WTC11 (cell line): ENCODE results near the gene GLUL. TPM values are rescaled to one million over a fixed set of nuclear protein-coding genes. Genes with fewer than 3 reads are reported as not detected.

ENCODE experiments used
- ATAC-seq: fragments of 200-7000 bp; cut with Tn5 transposase; 2 replicates; pipeline ENCODE4 v1.10.0; 2021; ENCODE audit warnings: mild to moderate bottlenecking, moderate library complexity
- CTCF ChIA-PET: fragments of 300-600 bp; sonication (Branson Sonifier 250); formaldehyde crosslinking; loops from one replicate; lab custom pipeline; 2021; ENCODE audit warnings: antibody characterized with exemption; lab: Charles Lee
- POLR2A ChIA-PET: fragments of 350-600 bp; sonication (Branson Sonifier 250); formaldehyde crosslinking; loops from one replicate; lab custom pipeline; 2021; ENCODE audit warnings: antibody characterized with exemption; lab: Charles Lee
- DNase-seq: peaks from one replicate; pipeline ENCODE4 v3.0.0; 2021; ENCODE audit warnings: low spot score
- H3K27ac Mint-ChIP-seq: 2 replicates; pipeline ENCODE4 v1.8.0; 2021; ENCODE audit warnings: mixed read lengths
- H3K27me3 Mint-ChIP-seq: 2 replicates; pipeline ENCODE4 v1.8.0; 2021; ENCODE audit warnings: low read depth, mild to moderate bottlenecking, moderate library complexity, mixed read lengths
- H3K36me3 Mint-ChIP-seq: 2 replicates; pipeline ENCODE4 v1.8.0; 2021; ENCODE audit warnings: mixed read lengths
- H3K4me1 Mint-ChIP-seq: 2 replicates; pipeline ENCODE4 v1.8.0; 2022; ENCODE audit warnings: mixed read lengths
- H3K4me3 Mint-ChIP-seq: 2 replicates; pipeline ENCODE4 v1.8.0; 2021; ENCODE audit warnings: mild to moderate bottlenecking, moderate library complexity, mixed read lengths
- H3K9me3 Mint-ChIP-seq: 2 replicates; pipeline ENCODE4 v1.8.0; 2021; ENCODE audit warnings: mixed read lengths
- ATF1 ChIP-seq: sonication (generic); formaldehyde crosslinking; IDR thresholded peaks from 2 replicates; pipeline ENCODE4 v1.8.1; 2023; ENCODE audit warnings: mild to moderate bottlenecking, moderate library complexity, missing genetic modification reagents
- FOXP1 ChIP-seq: sonication (generic); formaldehyde crosslinking; IDR thresholded peaks from 2 replicates; pipeline ENCODE4 v1.8.0; 2022; ENCODE audit warnings: missing genetic modification reagents, mild to moderate bottlenecking, moderate library complexity, borderline replicate concordance
- MXD4 ChIP-seq: fragments of 250-450 bp; sonication (Bioruptor Pico); IDR thresholded peaks from 2 replicates; pipeline ENCODE4 v1.8.0; 2021; ENCODE audit warnings: mild to moderate bottlenecking, moderate library complexity, borderline replicate concordance
- NR1H2 ChIP-seq: sonication (generic); formaldehyde crosslinking; IDR thresholded peaks from 2 replicates; pipeline ENCODE4 v1.9.0; 2021; ENCODE audit warnings: mild to moderate bottlenecking, moderate library complexity, missing genetic modification reagents
- NR3C1 ChIP-seq: sonication (generic); formaldehyde crosslinking; conservative IDR thresholded peaks from 2 replicates; pipeline ENCODE4 v1.8.1; 2023; ENCODE audit warnings: low read depth, mild to moderate bottlenecking, missing genetic modification reagents
- PRRX2 ChIP-seq: fragments of 250-450 bp; sonication (Bioruptor Pico); IDR thresholded peaks from 2 replicates; pipeline ENCODE4 v1.8.0; 2021; ENCODE audit warnings: mild to moderate bottlenecking
- SMAD3 ChIP-seq: sonication (generic); formaldehyde crosslinking; IDR thresholded peaks from 2 replicates; pipeline ENCODE4 v1.8.0; 2022; ENCODE audit warnings: missing genetic modification reagents, mild to moderate bottlenecking, borderline replicate concordance
- SP1 ChIP-seq: sonication (generic); formaldehyde crosslinking; conservative IDR thresholded peaks from 2 replicates; pipeline ENCODE4 v1.8.1; 2022; ENCODE audit warnings: missing genetic modification reagents
- TEAD4 ChIP-seq: sonication (generic); formaldehyde crosslinking; IDR thresholded peaks from 2 replicates; pipeline ENCODE4 v1.8.0; 2022; ENCODE audit warnings: mild to moderate bottlenecking, missing genetic modification reagents
- TP53 ChIP-seq: sonication (generic); formaldehyde crosslinking; IDR thresholded peaks from 2 replicates; pipeline ENCODE4 v1.8.1; 2023; ENCODE audit warnings: mild to moderate bottlenecking, missing genetic modification reagents
- ZNF263 ChIP-seq: sonication (generic); formaldehyde crosslinking; IDR thresholded peaks from 2 replicates; pipeline ENCODE4 v1.8.1; 2022; ENCODE audit warnings: low read depth, mild to moderate bottlenecking, moderate library complexity, missing genetic modification reagents
- ZNF317 ChIP-seq: sonication (generic); formaldehyde crosslinking; IDR thresholded peaks from 2 replicates; pipeline ENCODE4 v1.8.1; 2023; ENCODE audit warnings: low read depth, mild to moderate bottlenecking, moderate library complexity, missing genetic modification reagents, borderline replicate concordance
- ZNF416 ChIP-seq: fragments of 250-450 bp; sonication (Bioruptor Pico); IDR thresholded peaks from 2 replicates; pipeline ENCODE4 v1.9.0; 2021; ENCODE audit warnings: mild to moderate bottlenecking, inconsistent platforms
- ZNF423 ChIP-seq: fragments of 250-450 bp; sonication (Bioruptor Pico); IDR thresholded peaks from 2 replicates; pipeline ENCODE4 v2.1.2; 2022; ENCODE audit warnings: mild to moderate bottlenecking, moderate library complexity
- total RNA-seq: library from RNA; stranded (reverse); gene quantifications from 3 replicates; pipeline ENCODE4 v1.2.3, GENCODE V29; 2021
- TF ChIP-seq, protein P1 (sequence below): sonication (generic); formaldehyde crosslinking; IDR thresholded peaks from 2 replicates; pipeline ENCODE4 v1.8.0; 2022; ENCODE audit warnings: mild to moderate bottlenecking, missing genetic modification reagents
- TF ChIP-seq, protein P2 (sequence below): fragments of 250-450 bp; sonication (Bioruptor Pico); conservative IDR thresholded peaks from 2 replicates; pipeline ENCODE4 v1.9.0; 2021; ENCODE audit warnings: mild to moderate bottlenecking
- TF ChIP-seq, protein P3 (sequence below): sonication (generic); formaldehyde crosslinking; IDR thresholded peaks from 2 replicates; pipeline ENCODE4 v1.8.0; 2022; ENCODE audit warnings: mild to moderate bottlenecking, missing genetic modification reagents
- TF ChIP-seq, protein P4 (sequence below): sonication (generic); formaldehyde crosslinking; IDR thresholded peaks from 2 replicates; pipeline ENCODE4 v1.8.0; 2023; ENCODE audit warnings: missing genetic modification reagents
- TF ChIP-seq, protein P5 (sequence below): sonication (generic); formaldehyde crosslinking; IDR thresholded peaks from 2 replicates; pipeline ENCODE4 v1.8.0; 2022; ENCODE audit warnings: mild to moderate bottlenecking, missing genetic modification reagents
- TF ChIP-seq, protein P6 (sequence below): sonication (generic); formaldehyde crosslinking; IDR thresholded peaks from 2 replicates; pipeline ENCODE4 v1.8.0; 2022; ENCODE audit warnings: missing genetic modification reagents

Gene GLUL
- total RNA-seq, 1 experiment from 2014 or later: 240 TPM

DNA sequence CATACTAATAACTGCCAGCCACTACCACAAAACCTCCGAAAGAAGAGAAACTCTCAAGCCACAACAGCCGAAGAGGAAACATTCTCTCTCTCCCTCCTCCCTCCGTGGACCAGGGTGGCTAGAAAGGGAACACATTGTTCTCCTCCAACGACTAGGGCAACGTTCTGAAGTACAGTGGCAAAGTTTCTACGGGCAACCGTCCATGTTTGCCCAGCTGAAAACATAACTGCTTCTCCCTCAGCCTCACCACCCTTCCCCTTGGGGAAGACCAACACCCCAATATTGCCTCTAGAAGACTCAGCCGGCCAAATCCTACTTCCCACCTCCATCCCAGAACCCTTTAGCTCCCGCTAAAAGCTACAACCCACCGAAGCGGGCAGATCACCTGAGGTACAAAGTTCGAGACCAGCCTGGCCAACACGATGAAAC, 2.0 kb downstream of the GLUL start:
- Mint-ChIP-seq H3K27me3 (no peaks in the 10 kb centered on the region), H3K4me1 (peaks cover 33% of the 10 kb centered on the region), H3K27ac (peak overlapping the region; percentile 93), H3K4me3 (peak overlapping the region; percentile 97), H3K36me3 (peaks cover 62% of the 10 kb centered on the region), H3K9me3 (no peaks in the 10 kb centered on the region)
- no peak for ATAC-seq
- TF ChIP-seq TP53 (CRISPR knock-in tag) (no peak), FOXP1 (no peak), NR1H2 (no peak), PRRX2 (CRISPR knock-in tag) (no peak), TEAD4 (CRISPR knock-in tag) (no peak), NR3C1 (CRISPR knock-in tag) (no peak), ZNF317 (CRISPR knock-in tag) (no peak), ZNF416 (CRISPR knock-in tag) (no peak), ZNF263 (CRISPR knock-in tag) (no peak), SMAD3 (no peak), MXD4 (CRISPR knock-in tag) (no peak)
- TF ChIP-seq, protein P1, sequence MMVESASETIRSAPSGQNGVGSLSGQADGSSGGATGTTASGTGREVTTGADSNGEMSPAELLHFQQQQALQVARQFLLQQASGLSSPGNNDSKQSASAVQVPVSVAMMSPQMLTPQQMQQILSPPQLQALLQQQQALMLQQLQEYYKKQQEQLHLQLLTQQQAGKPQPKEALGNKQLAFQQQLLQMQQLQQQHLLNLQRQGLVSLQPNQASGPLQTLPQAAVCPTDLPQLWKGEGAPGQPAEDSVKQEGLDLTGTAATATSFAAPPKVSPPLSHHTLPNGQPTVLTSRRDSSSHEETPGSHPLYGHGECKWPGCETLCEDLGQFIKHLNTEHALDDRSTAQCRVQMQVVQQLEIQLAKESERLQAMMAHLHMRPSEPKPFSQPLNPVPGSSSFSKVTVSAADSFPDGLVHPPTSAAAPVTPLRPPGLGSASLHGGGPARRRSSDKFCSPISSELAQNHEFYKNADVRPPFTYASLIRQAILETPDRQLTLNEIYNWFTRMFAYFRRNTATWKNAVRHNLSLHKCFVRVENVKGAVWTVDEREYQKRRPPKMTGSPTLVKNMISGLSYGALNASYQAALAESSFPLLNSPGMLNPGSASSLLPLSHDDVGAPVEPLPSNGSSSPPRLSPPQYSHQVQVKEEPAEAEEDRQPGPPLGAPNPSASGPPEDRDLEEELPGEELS (CRISPR knock-in tag): no peak
- TF ChIP-seq, protein P2, sequence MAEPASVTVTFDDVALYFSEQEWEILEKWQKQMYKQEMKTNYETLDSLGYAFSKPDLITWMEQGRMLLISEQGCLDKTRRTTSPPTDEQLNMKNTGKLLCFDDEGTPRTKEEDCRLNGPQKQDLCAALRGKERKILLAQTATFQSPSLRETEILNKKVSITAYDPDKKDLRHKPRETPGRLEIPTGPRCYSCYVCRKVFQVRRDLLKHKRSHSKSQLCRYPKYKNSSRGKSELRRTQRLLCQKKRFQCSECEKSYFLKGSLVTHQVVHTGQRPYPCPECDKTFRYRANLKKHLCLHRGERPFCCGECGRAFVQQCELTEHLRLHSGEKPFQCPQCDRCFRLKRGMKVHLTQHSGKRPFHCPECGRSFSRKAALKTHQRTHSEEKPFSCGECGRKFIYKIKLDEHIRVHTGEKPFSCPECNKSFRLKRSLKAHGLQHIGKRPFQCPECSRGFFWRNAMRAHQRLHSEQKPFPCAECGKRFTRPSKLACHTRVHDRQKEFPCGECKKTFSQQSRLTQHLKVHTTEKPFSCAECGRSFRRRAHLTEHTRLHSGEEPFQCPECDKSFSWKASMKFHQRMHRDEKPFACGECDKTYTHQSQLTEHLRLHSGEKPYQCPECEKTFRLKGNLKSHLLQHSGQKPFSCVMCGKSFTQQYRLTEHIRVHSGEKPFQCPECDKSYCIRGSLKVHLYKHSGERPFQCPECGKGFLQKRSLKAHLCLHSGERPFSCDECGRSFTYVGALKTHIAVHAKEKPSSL: no peak
- TF ChIP-seq, protein P3, sequence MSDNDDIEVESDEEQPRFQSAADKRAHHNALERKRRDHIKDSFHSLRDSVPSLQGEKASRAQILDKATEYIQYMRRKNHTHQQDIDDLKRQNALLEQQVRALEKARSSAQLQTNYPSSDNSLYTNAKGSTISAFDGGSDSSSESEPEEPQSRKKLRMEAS (CRISPR knock-in tag): no peak
- TF ChIP-seq, protein P4, sequence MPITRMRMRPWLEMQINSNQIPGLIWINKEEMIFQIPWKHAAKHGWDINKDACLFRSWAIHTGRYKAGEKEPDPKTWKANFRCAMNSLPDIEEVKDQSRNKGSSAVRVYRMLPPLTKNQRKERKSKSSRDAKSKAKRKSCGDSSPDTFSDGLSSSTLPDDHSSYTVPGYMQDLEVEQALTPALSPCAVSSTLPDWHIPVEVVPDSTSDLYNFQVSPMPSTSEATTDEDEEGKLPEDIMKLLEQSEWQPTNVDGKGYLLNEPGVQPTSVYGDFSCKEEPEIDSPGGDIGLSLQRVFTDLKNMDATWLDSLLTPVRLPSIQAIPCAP (CRISPR knock-in tag): no peak
- DNase-seq: no peak
- CTCF ChIA-PET: interaction anchor here (0.9 to 1.5 kb wide), 3 partner anchors 246 to 309 kb away, joined by 6 read pairs; no protein-coding TSS in a partner anchor
- POLR2A ChIA-PET: interaction anchor here (1.2 kb wide), 1 partner anchor 305 kb away, joined by 4 read pairs; no protein-coding TSS in a partner anchor

DNA sequence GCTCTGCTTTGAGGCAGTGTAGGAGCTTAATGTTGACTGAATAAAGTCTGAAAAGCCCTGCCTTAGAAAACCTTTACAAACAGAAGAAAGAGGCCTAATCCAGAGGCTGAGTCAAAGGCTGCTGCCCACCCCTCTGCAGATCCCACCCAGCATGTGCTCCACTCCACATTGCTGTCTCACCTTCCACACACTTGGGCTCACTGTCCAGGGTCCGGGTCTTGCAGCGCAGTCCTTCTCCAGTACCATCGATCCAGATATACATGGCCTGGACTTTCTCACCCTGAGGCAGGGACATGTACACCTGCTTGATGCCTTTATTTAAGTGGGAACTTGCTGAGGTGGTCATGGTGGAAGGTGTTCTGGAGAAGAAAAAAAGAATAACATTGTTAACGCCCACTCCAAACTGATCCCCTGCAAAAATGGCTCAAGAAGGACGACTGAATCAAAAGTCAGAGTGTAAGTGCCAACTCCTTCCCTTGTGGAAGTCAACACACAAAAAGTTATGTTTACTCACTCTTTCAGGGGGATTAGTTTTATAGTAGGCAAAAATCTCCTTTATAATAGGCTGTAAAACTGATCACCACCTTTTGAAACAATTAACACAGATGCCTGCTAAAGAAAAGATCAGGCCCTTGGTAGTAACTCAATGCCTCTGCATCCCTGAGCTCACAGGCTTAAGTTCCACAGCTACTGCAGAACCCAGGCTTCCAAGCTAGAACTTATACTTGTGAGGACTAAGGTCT, 3.0 kb downstream of the GLUL start:
- H3K27ac Mint-ChIP-seq: peak overlapping the region; percentile 36
- CTCF ChIA-PET: interaction anchor here (1.0 kb wide), 1 partner anchor 303 kb away, joined by 4 read pairs; no protein-coding TSS in a partner anchor
- TF ChIP-seq SP1: no peak
- TF ChIP-seq, protein P5, sequence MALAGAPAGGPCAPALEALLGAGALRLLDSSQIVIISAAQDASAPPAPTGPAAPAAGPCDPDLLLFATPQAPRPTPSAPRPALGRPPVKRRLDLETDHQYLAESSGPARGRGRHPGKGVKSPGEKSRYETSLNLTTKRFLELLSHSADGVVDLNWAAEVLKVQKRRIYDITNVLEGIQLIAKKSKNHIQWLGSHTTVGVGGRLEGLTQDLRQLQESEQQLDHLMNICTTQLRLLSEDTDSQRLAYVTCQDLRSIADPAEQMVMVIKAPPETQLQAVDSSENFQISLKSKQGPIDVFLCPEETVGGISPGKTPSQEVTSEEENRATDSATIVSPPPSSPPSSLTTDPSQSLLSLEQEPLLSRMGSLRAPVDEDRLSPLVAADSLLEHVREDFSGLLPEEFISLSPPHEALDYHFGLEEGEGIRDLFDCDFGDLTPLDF (CRISPR knock-in tag): no peak
- TF ChIP-seq SMAD3: no peak
- TF ChIP-seq ZNF423 (CRISPR knock-in tag): no peak
- TF ChIP-seq, protein P4 (CRISPR knock-in tag): no peak
- TF ChIP-seq, protein P6, sequence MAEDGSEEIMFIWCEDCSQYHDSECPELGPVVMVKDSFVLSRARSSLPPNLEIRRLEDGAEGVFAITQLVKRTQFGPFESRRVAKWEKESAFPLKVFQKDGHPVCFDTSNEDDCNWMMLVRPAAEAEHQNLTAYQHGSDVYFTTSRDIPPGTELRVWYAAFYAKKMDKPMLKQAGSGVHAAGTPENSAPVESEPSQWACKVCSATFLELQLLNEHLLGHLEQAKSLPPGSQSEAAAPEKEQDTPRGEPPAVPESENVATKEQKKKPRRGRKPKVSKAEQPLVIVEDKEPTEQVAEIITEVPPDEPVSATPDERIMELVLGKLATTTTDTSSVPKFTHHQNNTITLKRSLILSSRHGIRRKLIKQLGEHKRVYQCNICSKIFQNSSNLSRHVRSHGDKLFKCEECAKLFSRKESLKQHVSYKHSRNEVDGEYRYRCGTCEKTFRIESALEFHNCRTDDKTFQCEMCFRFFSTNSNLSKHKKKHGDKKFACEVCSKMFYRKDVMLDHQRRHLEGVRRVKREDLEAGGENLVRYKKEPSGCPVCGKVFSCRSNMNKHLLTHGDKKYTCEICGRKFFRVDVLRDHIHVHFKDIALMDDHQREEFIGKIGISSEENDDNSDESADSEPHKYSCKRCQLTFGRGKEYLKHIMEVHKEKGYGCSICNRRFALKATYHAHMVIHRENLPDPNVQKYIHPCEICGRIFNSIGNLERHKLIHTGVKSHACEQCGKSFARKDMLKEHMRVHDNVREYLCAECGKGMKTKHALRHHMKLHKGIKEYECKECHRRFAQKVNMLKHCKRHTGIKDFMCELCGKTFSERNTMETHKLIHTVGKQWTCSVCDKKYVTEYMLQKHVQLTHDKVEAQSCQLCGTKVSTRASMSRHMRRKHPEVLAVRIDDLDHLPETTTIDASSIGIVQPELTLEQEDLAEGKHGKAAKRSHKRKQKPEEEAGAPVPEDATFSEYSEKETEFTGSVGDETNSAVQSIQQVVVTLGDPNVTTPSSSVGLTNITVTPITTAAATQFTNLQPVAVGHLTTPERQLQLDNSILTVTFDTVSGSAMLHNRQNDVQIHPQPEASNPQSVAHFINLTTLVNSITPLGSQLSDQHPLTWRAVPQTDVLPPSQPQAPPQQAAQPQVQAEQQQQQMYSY (CRISPR knock-in tag): no peak
- no peak for TF ChIP-seq ATF1 (CRISPR knock-in tag)
- no peak for DNase-seq
- H3K4me1 Mint-ChIP-seq: peaks cover 30% of the 10 kb centered on the region
- no peaks in the 10 kb centered on the region for H3K9me3 Mint-ChIP-seq
- peaks cover 73% of the 10 kb centered on the region for H3K36me3 Mint-ChIP-seq
- H3K4me3 Mint-ChIP-seq: peak overlapping the region; percentile 97
- POLR2A ChIA-PET: interaction anchor here (1.0 kb wide), 1 partner anchor 245 kb away, joined by 3 read pairs; no protein-coding TSS in a partner anchor
- no peaks in the 10 kb centered on the region for H3K27me3 Mint-ChIP-seq
- no peak for ATAC-seq
